Activated CD4-positive, alpha-beta memory T cell treated with anti-CD3 and anti-CD28 coated beads, Interleukin-2, amount 10 ng/mL, durations not matched to agents 7 days and 5 days (primary cell): ENCODE results near the gene CYTH4. TPM values are rescaled to one million over a fixed set of nuclear protein-coding genes. Genes with fewer than 3 reads are reported as not detected.

Experiments used
- CTCF ChIA-PET: fragments of 350-600 bp; sonication (Branson Sonifier 250); formaldehyde crosslinking; loops from one replicate; lab custom pipeline; 2021; ENCODE audit warnings: antibody characterized with exemption, inconsistent platforms; lab: Charles Lee
- POLR2A ChIA-PET: fragments of 350-600 bp; sonication (Branson Sonifier 250); formaldehyde crosslinking; loops from one replicate; lab custom pipeline; 2021; ENCODE audit warnings: antibody characterized with exemption; lab: Charles Lee
- DNase-seq: peaks from one replicate; pipeline ENCODE4 v3.0.0-alpha.2; 2020
- H3K27ac Mint-ChIP-seq: one replicate; pipeline ENCODE4 v1.8.0; 2021; ENCODE audit warnings: mild to moderate bottlenecking, mixed read lengths
- H3K27me3 Mint-ChIP-seq: one replicate; pipeline ENCODE4 v1.8.0; 2021; ENCODE audit warnings: mixed read lengths
- H3K36me3 Mint-ChIP-seq: one replicate; pipeline ENCODE4 v1.8.0; 2021; ENCODE audit warnings: low read depth, mixed read lengths
- H3K4me1 Mint-ChIP-seq: one replicate; pipeline ENCODE4 v1.8.0; 2021; ENCODE audit warnings: mixed read lengths
- H3K4me3 Mint-ChIP-seq: one replicate; pipeline ENCODE4 v1.8.0; 2021; ENCODE audit warnings: mild to moderate bottlenecking, mixed read lengths
- H3K9me3 Mint-ChIP-seq: one replicate; pipeline ENCODE4 v1.8.0; 2021; ENCODE audit warnings: mixed read lengths
- total RNA-seq, 2 experiments: library from RNA; stranded (reverse); gene quantifications; one replicate each; pipeline ENCODE4 v1.2.3, GENCODE V29; 2021

Gene CYTH4
- total RNA-seq, 2 experiments from 2014 or later, result 114 to 126 TPM

- Mint-ChIP-seq H3K27ac (no peak overlapping the region), H3K4me1 (no peaks in the 10 kb centered on the region), H3K4me3 (no peak overlapping the region), H3K36me3 (no peaks in the 10 kb centered on the region), H3K27me3 (peaks cover 34% of the 10 kb centered on the region), H3K9me3 (no peaks in the 10 kb centered on the region)
- ChIA-PET CTCF (no interaction called here), POLR2A (interaction anchor here (1.0 kb wide), 1 partner anchor 9 kb away, joined by 3 read pairs; no protein-coding TSS in a partner anchor)
- DNase-seq, result no peak
Observed at GRCh38 chr22:37340331-37341262, 58.3 kb downstream of the CYTH4 start.

DNA sequence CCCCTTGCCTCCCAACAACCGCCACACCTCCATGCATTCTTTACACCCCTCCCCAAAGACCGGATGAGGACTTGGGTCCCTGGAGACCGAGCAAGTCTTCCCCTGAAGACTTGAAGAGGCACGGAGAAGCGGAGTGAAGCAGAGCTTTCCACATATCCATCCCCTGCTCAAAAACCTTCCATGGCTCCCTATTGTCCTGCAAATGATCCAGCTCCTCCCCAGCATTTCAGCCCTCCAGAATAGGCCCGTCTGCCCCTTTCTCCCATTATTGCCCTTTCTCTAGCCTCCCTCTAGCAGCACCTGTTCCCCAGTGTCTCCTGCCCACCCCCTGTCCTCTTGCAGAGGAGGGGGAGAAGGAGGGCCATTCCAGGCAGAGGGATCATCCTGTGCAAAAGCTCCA, 59.8 kb downstream of the CYTH4 start:
- ChIA-PET CTCF (interaction anchor here (1.0 kb wide), 1 partner anchor 82 kb away, joined by 3 read pairs; no protein-coding TSS in a partner anchor), POLR2A (no interaction called here)
- peaks cover 21% of the 10 kb centered on the region for H3K27me3 Mint-ChIP-seq
- DNase-seq, result no peak
- H3K36me3 Mint-ChIP-seq, result no peaks in the 10 kb centered on the region
- no peaks in the 10 kb centered on the region for H3K4me1 Mint-ChIP-seq
- H3K9me3 Mint-ChIP-seq, result no peaks in the 10 kb centered on the region
- no peak overlapping the region for H3K27ac Mint-ChIP-seq
- no peak overlapping the region for H3K4me3 Mint-ChIP-seq

GRCh38 chr22:37343348-37343747, 61.0 kb downstream of the CYTH4 start:
- ChIA-PET CTCF (interaction anchor here (1.0 kb wide), 1 partner anchor 83 kb away, joined by 3 read pairs; no protein-coding TSS in a partner anchor), POLR2A (no interaction called here)
- DNase-seq, result no peak
- no peaks in the 10 kb centered on the region for H3K9me3 Mint-ChIP-seq
- H3K36me3 Mint-ChIP-seq, result no peaks in the 10 kb centered on the region
- peaks cover 13% of the 10 kb centered on the region for H3K27me3 Mint-ChIP-seq
- H3K4me3 Mint-ChIP-seq, result no peak overlapping the region
- H3K4me1 Mint-ChIP-seq, result no peaks in the 10 kb centered on the region
- no peak overlapping the region for H3K27ac Mint-ChIP-seq

DNA sequence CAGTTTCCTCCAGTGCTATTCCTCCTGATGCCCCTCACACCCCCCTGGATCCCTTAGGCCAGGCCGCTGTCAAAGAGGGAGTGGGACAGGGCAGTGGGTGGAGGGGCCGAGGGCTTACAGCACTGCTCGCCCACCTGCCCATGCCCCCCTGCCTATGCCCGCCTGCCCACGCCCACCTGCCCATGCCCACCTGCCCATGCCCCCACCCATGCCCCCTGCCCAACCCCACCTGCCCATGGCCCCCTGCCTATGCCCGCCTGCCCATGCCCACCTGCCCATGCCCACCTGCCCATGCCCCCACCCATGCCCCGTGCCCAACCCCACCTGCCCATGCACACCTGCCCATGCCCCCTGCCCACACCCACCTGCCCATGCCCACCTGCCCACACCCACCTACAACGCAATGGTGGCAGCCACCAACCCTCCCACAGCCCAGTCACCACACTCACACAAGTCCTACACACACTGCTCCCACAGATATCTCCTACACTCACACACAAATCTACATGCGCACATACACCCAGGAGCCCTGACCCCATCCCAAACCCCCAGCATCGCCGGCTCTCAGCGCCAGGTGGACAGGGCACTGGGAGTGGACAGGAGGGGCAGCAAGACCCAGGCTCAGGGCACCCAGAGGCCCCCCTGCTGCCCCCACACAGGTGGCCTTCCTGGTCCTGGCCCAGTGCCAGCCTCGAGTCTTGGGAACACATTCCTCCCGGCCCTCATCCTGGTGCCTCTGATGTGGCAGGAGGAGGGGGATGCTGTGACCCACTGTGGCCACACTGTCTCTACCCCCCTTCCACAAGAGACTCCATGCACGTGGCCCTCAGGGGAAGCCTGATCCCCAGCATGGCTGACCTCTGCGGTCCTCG, 61.8 kb downstream of the CYTH4 start:
- ChIA-PET CTCF (no interaction called here), POLR2A (no interaction called here)
- Mint-ChIP-seq H3K4me1 (no peaks in the 10 kb centered on the region), H3K27ac (no peak overlapping the region), H3K4me3 (no peak overlapping the region), H3K36me3 (no peaks in the 10 kb centered on the region), H3K27me3 (peaks cover 11% of the 10 kb centered on the region), H3K9me3 (no peaks in the 10 kb centered on the region)
- no peak for DNase-seq

DNA sequence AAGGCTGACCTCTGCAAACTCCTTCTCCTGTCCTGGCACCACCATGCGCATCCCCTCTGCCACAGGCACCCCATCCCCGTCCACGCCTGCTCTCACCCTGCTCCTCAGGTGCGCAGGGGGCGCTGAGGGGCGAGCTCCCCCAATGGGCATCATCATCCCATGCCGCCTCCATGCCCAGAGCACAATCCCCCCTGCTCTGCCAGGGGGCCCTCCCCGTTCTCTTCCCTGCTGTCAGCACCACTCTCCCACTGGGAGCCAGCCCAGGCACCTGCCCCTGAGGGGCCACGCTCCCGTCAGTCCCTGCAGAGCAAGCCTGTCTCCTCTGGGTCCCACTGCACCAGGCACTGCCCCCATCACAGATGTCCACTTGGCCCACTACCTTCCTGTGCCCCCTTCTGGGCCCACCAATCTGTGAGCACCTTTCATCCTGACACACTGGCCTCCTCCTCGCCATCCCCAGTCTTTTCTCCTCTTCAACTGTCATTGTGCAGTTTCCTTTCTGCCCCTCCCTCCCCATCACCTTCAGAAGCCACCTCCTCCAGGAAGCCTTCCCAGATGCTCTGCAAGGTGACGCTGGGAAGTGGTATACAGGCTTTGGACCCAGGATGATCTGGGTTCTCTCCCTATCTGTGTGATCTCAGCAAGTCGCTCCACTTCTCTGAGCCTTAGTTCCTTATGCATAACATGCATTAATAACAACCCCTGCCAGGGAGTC, 62.6 kb downstream of the CYTH4 start:
- Mint-ChIP-seq H3K4me1 (no peaks in the 10 kb centered on the region), H3K27me3 (peaks cover 11% of the 10 kb centered on the region), H3K36me3 (no peaks in the 10 kb centered on the region), H3K4me3 (no peak overlapping the region), H3K9me3 (no peaks in the 10 kb centered on the region), H3K27ac (no peak overlapping the region)
- CTCF ChIA-PET, result no interaction called here
- no peak for DNase-seq
- POLR2A ChIA-PET, result no interaction called here

DNA sequence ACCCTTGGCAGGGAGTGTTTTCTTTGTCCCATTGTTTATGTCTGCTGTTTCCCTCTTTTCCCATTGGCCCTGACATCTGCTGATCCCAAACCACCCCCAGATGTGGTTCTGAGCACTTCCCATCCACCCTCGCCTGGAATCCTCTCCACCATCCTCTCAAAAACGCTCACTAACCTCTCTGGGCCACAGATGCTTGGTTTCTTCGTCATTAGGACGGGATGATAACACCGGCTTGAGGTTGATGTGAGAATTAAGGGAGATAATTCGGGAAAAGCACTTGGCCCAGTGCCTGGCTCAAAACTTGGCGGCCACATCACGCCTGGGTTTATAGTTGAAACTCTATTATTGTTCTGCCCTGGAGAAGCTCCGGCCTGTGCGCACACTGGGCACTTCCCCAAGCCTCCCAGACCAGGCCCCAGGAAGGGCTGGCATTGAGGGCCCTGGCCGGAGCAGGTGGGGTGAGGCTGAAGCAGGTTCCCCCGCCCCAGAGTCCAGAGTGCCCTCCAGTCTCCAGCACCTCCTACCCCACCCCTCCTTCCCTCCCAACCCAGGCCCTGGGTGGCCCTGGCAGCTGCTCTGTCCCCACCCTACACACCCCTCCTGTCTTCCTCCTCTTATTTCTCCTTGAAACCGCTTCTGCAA, 63.7 kb downstream of the CYTH4 start:
- H3K27ac Mint-ChIP-seq, result no peak overlapping the region

DNA sequence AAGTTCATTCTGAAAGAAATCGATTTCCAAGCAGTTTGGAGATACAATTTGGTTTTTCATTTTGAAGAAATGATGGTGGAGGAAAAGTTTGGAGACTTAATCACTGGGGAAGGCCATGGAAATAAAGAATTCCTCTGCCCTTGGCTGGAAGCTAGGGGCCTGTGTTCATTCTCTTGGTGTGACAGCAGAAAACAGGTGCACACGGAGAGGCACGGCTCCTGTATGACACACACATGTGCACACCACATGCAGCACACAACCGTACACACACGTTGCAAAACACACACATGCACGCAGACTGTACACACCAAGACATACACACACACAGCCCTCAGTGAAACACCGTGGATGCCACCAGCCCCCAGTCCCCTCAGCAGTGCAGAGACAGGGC, 64.2 kb downstream of the CYTH4 start:
- H3K4me1 Mint-ChIP-seq, result no peaks in the 10 kb centered on the region
- no peak overlapping the region for H3K27ac Mint-ChIP-seq
- no peak overlapping the region for H3K4me3 Mint-ChIP-seq
- no peak for DNase-seq
- no peaks in the 10 kb centered on the region for H3K36me3 Mint-ChIP-seq
- no peaks in the 10 kb centered on the region for H3K9me3 Mint-ChIP-seq
- ChIA-PET CTCF (no interaction called here), POLR2A (no interaction called here)
- H3K27me3 Mint-ChIP-seq, result peaks cover 11% of the 10 kb centered on the region

More for the DNA sequence above, 63.7 kb downstream of the CYTH4 start:
- Mint-ChIP-seq H3K4me1 (no peaks in the 10 kb centered on the region), H3K36me3 (no peaks in the 10 kb centered on the region), H3K9me3 (no peaks in the 10 kb centered on the region), H3K4me3 (no peak overlapping the region), H3K27me3 (peaks cover 11% of the 10 kb centered on the region)
- CTCF ChIA-PET, result no interaction called here
- DNase-seq, result no peak
- POLR2A ChIA-PET, result no interaction called here

DNA sequence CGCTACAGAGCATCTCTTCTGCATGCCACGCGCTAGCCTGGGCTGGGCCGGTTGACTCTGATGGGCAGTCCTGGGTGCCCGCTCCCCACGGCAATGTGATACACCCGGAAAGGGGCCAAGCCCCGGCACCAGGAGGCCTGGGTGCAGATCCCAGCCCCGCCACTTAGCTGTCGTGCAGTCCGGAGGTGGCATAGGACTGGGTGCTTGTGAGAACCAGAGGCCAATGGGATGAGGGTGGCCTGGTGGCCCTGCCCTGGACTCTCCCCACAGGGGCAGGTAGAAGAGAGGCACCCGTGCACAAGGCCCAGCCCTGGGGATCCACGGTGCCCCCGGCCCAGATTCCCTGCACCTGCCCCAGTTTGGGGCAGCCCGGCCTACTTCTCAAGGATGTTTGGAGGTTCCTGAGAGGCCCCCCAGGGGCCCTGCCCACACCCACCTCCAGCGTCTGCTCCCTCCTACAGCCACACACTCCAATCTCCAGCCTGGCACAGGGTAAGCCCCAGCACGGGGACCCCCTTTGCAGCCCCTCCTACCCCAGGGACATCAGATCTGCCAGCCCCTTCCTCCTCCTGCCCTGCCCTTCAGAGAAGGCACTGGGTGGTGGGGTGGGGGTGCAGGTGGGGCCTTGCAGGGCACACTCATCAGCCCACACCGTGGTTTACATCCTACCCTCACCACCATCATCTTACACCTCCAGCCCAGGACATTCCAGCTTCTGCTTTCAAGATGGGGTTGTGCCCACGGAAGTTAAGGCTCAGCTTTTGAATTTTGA, 66.9 kb downstream of the CYTH4 start:
- Mint-ChIP-seq H3K27ac (no peak overlapping the region), H3K27me3 (peaks cover 5% of the 10 kb centered on the region), H3K4me1 (peaks cover 4% of the 10 kb centered on the region), H3K4me3 (no peak overlapping the region), H3K36me3 (no peaks in the 10 kb centered on the region), H3K9me3 (no peaks in the 10 kb centered on the region)
- ChIA-PET POLR2A (no interaction called here), CTCF (no interaction called here)
- DNase-seq, result no peak

GRCh38 chr22:37351232-37351631, 68.9 kb downstream of the CYTH4 start:
- H3K36me3 Mint-ChIP-seq, result no peaks in the 10 kb centered on the region
- CTCF ChIA-PET, result no interaction called here

DNA sequence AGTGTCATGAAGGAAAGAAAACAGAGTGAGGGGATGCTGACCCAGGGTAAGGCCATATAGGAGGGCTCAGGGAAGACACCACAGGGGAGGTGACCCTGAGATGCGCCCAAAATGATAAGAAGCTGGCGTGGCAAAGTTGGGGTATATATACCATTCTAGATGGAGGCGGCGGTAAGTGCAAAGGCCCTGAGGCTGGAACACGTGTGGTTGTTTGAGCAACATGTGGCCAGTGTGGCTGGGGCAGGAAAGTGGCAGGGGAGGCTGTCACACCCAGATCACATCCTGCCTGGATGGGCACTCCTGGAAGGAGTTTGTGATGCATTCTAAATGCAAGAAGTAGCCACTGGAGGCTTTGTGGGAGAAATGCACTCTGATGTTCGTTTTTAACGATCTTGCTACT, 70.2 kb downstream of the CYTH4 start:
- CTCF ChIA-PET, result interaction anchor here (0.5 kb wide), 1 partner anchor 380 kb away, joined by 3 read pairs; no protein-coding TSS in a partner anchor
- POLR2A ChIA-PET, result no interaction called here
- H3K4me3 Mint-ChIP-seq, result no peak overlapping the region
- DNase-seq, result no peak
- peaks cover 8% of the 10 kb centered on the region for H3K27me3 Mint-ChIP-seq
- no peak overlapping the region for H3K27ac Mint-ChIP-seq
- H3K9me3 Mint-ChIP-seq, result no peaks in the 10 kb centered on the region
- H3K4me1 Mint-ChIP-seq, result peaks cover 4% of the 10 kb centered on the region
- H3K36me3 Mint-ChIP-seq, result no peaks in the 10 kb centered on the region

More at GRCh38 chr22:37351232-37351631, 68.9 kb downstream of the CYTH4 start:
- DNase-seq, result no peak
- POLR2A ChIA-PET, result no interaction called here
- peaks cover 4% of the 10 kb centered on the region for H3K4me1 Mint-ChIP-seq
- no peak overlapping the region for H3K4me3 Mint-ChIP-seq
- H3K27ac Mint-ChIP-seq, result no peak overlapping the region
- no peaks in the 10 kb centered on the region for H3K9me3 Mint-ChIP-seq
- no peaks in the 10 kb centered on the region for H3K27me3 Mint-ChIP-seq

GRCh38 chr22:37353839-37354238, 71.5 kb downstream of the CYTH4 start:
- no peak overlapping the region for H3K27ac Mint-ChIP-seq

GRCh38 chr22:37354261-37354660, 72.0 kb downstream of the CYTH4 start:
- DNase-seq, result no peak
- Mint-ChIP-seq H3K27ac (no peak overlapping the region), H3K4me1 (peaks cover 4% of the 10 kb centered on the region), H3K36me3 (no peaks in the 10 kb centered on the region), H3K4me3 (no peak overlapping the region), H3K27me3 (peaks cover 8% of the 10 kb centered on the region), H3K9me3 (no peaks in the 10 kb centered on the region)
- CTCF ChIA-PET, result no interaction called here
- POLR2A ChIA-PET, result no interaction called here

More at GRCh38 chr22:37353839-37354238, 71.5 kb downstream of the CYTH4 start:
- no peak for DNase-seq
- CTCF ChIA-PET, result no interaction called here
- POLR2A ChIA-PET, result no interaction called here
- Mint-ChIP-seq H3K9me3 (no peaks in the 10 kb centered on the region), H3K27me3 (peaks cover 8% of the 10 kb centered on the region), H3K4me1 (peaks cover 4% of the 10 kb centered on the region), H3K36me3 (no peaks in the 10 kb centered on the region), H3K4me3 (no peak overlapping the region)
